ENCODE measurements around the gene AP2M1.
A peak's percentile ranks its signal among the peaks of the same experiment; 100 is the strongest.

AP2M1 gene

GRCh38 chr3:184177767-184178306 is 3.2 kb downstream of the AP2M1 start:
- no peak for DNase-seq (ENCODE audit: low read depth)
- TF ChIP-seq CTCF (IDR thresholded peaks at IDR 0.05; ENCODE audit: low read length, missing control alignments) = no peak
- H3K4me3 ChIP-seq (replicated peaks; ENCODE audit: low read depth, low read length) = peak overlapping the region; percentile 77

- H3K4me3 ChIP-seq (replicated peaks; ENCODE audit: low read depth, low read length) = no peak overlapping the region
- no peak for DNase-seq (ENCODE audit: low read depth)
- no peak for TF ChIP-seq CTCF (IDR thresholded peaks at IDR 0.05; ENCODE audit: low read length, missing control alignments)
Measured at GRCh38 chr3:184178521-184179138, 4.0 kb downstream of the AP2M1 start.

GRCh38 chr3:184180165-184180564 is 5.5 kb downstream of the AP2M1 start:
- H3K4me3 ChIP-seq (replicated peaks; ENCODE audit: low read depth, low read length) = no peak overlapping the region
- DNase-seq (ENCODE audit: low read depth) = peak; percentile 85
- TF ChIP-seq CTCF (IDR thresholded peaks at IDR 0.05; ENCODE audit: low read length, missing control alignments) = no peak

- H3K4me3 ChIP-seq (replicated peaks; ENCODE audit: low read depth, low read length) = no peak overlapping the region
- DNase-seq (ENCODE audit: low read depth) = no peak
- TF ChIP-seq CTCF (IDR thresholded peaks at IDR 0.05; ENCODE audit: low read length, missing control alignments) = no peak
Measured at GRCh38 chr3:184181596-184181995, 6.9 kb downstream of the AP2M1 start.

GRCh38 chr3:184183679-184184078 is 9.0 kb downstream of the AP2M1 start:
- H3K4me3 ChIP-seq (replicated peaks; ENCODE audit: low read depth, low read length) = no peak overlapping the region
- no peak for DNase-seq (ENCODE audit: low read depth)
- TF ChIP-seq CTCF (IDR thresholded peaks at IDR 0.05; ENCODE audit: low read length, missing control alignments) = no peak

- DNase-seq (ENCODE audit: low read depth) = no peak
- H3K4me3 ChIP-seq (replicated peaks; ENCODE audit: low read depth, low read length) = no peak overlapping the region
- TF ChIP-seq CTCF (IDR thresholded peaks at IDR 0.05; ENCODE audit: low read length, missing control alignments) = no peak
Measured at GRCh38 chr3:184184546-184185230, 10.0 kb downstream of the AP2M1 start.

Data from fibroblast of pulmonary artery (primary cell).